Transverse colon (tissue), 4 donors: ENCODE data around the gene RBFA. TPM values are rescaled to one million over a fixed set of nuclear protein-coding genes. Genes with fewer than 3 reads are reported as not detected.
"Not testable (repeated sequence)": the region's sequence is repeated elsewhere in the genome, so short reads cannot be mapped to it uniquely, and the experiment has no call there.

Experiments
- DNase-seq: peaks from one replicate; pipeline ENCODE4 v3.0.0-alpha.2; 2019
- H3K27ac ChIP-seq, 4 donors: fragments of 200-600 bp; sonication (generic); 2 replicates each; pipeline ENCODE4 v1.5.1; 2016 to 2018; ENCODE audit warnings: inconsistent platforms in 4 of 4
- H3K27me3 ChIP-seq: fragments of 200-600 bp; sonication (generic); 2 replicates; pipeline ENCODE4 v1.5.1; 2017; ENCODE audit warnings: inconsistent platforms
- H3K36me3 ChIP-seq, 4 donors: fragments of 200-600 bp; sonication (generic); 2 replicates each; pipeline ENCODE4 v1.5.1; 2017 to 2019; ENCODE audit warnings: inconsistent platforms in 4 of 4
- H3K4me1 ChIP-seq, 4 donors: fragments of 200-600 bp; sonication (generic); 2 replicates each; pipeline ENCODE4 v1.5.1; 2017 to 2020; ENCODE audit warnings: inconsistent platforms in 4 of 4
- H3K4me3 ChIP-seq, 4 donors: fragments of 200-600 bp; sonication (generic); 1 replicate in 1 of 4; 2 replicates in 3 of 4; pipeline versions ENCODE4 v1.5.1 to v1.6.1; 2017 to 2019; ENCODE audit warnings: inconsistent platforms in 4 of 4
- H3K9me3 ChIP-seq, 2 donors: fragments of 200-600 bp; sonication (generic); 2 replicates each; pipeline ENCODE4 v1.5.1; 2017 to 2019; ENCODE audit warnings: inconsistent platforms in 2 of 2
- CTCF ChIP-seq, 5 experiments: fragments of 200-600 bp in 3 of 5; fragments of 450-650 bp in 2 of 5; sonication (generic) in 3 of 5; IDR thresholded peaks; 1 replicate in 2 of 5; 2 replicates in 3 of 5; pipeline ENCODE4 v1.5.1; 2016 to 2017; ENCODE audit warnings: antibody characterized with exemption in 5 of 5, inconsistent platforms in 3 of 5, mild to moderate bottlenecking in 2 of 5, moderate library complexity in 1 of 5
- EP300 ChIP-seq: sonication (generic); formaldehyde crosslinking; IDR thresholded peaks from one replicate; pipeline ENCODE4 v1.6.1; 2017; ENCODE audit warnings: antibody characterized with exemption, low read depth
- POLR2A ChIP-seq: fragments of 450-650 bp; IDR thresholded peaks from one replicate; pipeline ENCODE4 v1.6.1; 2016; ENCODE audit warnings: antibody characterized with exemption, mild to moderate bottlenecking, moderate library complexity
- POLR2AphosphoS5 ChIP-seq, 3 donors: sonication (generic); formaldehyde crosslinking; IDR thresholded peaks; one replicate each; pipeline ENCODE4 v1.6.1; 2016; ENCODE audit warnings: antibody characterized with exemption in 3 of 3
- WGBS, 2 donors: methylation state at CpG; one replicate each; pipeline ENCODE4 v1.1.5; 2018; ENCODE audit warnings: low coverage in 1 of 2; 5-methylcytosine and 5-hydroxymethylcytosine counted together
- in situ Hi-C, 4 donors: fragments of 200-750 bp; cut with MboI; loops; one replicate each; pipeline versions ENCODE4 v1.15.0 to v1.15.1; 2017; ENCODE audit warnings: low sequenced_read_pairs in 3 of 4, low pct_ligation_motif_present in 1 of 4, low pct_unique_long_range_greater_than_20kb in 1 of 4
- intact Hi-C: fragments of 100-400 bp; cut with DNase I; formaldehyde crosslinking; loops from one replicate; pipeline ENCODE4 v1.15.1; 2023; ENCODE audit warnings: low total_unique reads
- total RNA-seq, 4 donors: library from RNA; depleted of rRNA; stranded (reverse); fragments of >200 nt; gene quantifications; one replicate each; pipeline ENCODE4 v1.1.0, GENCODE V29; 2016

RBFA gene
- total RNA-seq, 4 donors from 2014 or later, result 5.6 to 35.1 (median 25.8) TPM

DNA sequence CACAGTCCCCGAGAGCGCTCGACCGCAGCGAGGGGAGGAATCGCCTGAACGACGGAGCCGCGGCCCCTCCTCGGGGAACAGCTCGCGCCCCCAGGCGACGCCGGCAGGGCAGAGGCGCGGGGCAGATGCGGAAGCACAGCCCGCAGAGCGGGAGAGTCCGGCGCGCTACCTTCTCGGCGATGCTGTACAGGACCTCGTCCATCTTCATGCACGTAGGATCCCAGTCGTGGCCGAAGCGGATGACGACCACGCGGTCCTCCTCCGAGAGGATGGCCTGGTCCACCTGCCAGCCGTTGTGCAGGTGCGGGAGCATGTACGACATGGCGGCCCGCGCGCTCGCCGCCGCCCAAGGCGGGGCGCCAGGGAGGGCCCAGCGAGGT is 46.2 kb upstream of the RBFA start:
- H3K4me1 ChIP-seq, result peaks cover 4 to 33% (median 23%) of the 10 kb centered on the region in 4 donors
- 1% methylated on average over 30 of the region's 48 CpGs; no CpG with 5 or more reads in 1 of the 2 donors for WGBS, 2 donors
- peak overlapping the region; percentile 92 to 96 (median 94) for H3K27ac ChIP-seq
- intact Hi-C loops (loop anchor here (5.0 kb wide), 2 partner anchors 36 to 226 kb away; partner anchors contain the start of gene SLC66A2), in situ Hi-C loops (no loop called here)
- TF ChIP-seq POLR2A (no peak), EP300 (no peak), CTCF (IDR thresholded peaks at IDR 0.05) (peak in 3 of 5 experiments; percentile 26 to 41 (median 31))
- no peaks in the 10 kb centered on the region for H3K27me3 ChIP-seq
- peak; percentile 66 for DNase-seq
- no peaks in the 10 kb centered on the region for H3K9me3 ChIP-seq
- H3K36me3 ChIP-seq, result no peaks in the 10 kb centered on the region
- peak overlapping the region; percentile 57 to 91 (median 78) for H3K4me3 ChIP-seq

DNA sequence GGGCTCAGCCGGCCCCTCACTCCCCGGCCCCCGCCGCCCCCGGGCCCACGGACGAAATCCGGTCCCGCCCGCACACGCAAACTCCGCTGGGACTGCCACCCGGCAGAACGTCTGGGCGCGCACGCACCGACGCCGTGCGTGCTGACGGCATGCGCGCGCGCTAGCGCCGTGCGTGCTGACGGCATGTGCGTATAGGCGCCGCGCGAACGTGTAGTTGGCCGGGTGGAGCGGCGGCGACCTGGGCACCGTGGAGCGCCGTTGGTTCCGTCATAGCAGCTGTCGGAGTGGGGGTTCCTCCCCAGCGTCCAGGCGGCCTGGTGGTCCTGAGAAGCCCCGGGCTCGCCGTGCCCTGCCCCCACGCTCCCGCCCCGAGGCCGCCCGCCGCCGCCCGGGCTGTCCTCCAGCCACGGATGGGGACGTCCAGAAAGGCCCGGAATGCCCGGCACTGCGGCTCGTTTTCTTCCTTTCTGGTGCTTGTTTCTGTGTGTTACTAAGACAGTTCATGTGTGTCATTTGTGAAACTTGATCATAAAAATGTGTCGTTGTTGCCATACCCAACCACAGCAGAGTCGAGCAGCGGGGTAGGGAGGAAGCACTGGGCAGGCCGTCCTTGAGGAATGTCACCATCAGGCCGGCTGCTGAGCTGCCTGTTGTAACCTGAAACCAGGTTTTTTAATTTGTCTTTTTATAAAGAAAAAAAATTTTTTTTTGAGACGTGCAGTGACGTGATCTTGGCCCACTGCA is 45.6 kb upstream of the RBFA start, which contains the start of gene TXNL4A:
TXNL4A (minus strand) TSS at position 113 of the 744 bp plus-strand sequence. CDS start 171 bp downstream, outside the sequence.
- no peaks in the 10 kb centered on the region for H3K9me3 ChIP-seq
- no peaks in the 10 kb centered on the region for H3K36me3 ChIP-seq
- TF ChIP-seq POLR2AphosphoS5 (IDR thresholded peaks at IDR 0.05) (peak; percentile 90 to 96 (median 95)), POLR2A (peak; percentile 80), EP300 (no peak), CTCF (IDR thresholded peaks at IDR 0.05) (peak in 1 of 5 experiments; percentile 13)
- intact Hi-C loops, result loop anchor here (5.0 kb wide), 2 partner anchors 36 to 226 kb away; partner anchors contain the start of gene SLC66A2
- 1 to 3% methylated on average over 7 to 62 of the region's 71 CpGs for WGBS, 2 donors
- peaks cover 4 to 28% (median 19%) of the 10 kb centered on the region in 4 donors for H3K4me1 ChIP-seq
- H3K27me3 ChIP-seq, result no peaks in the 10 kb centered on the region
- peak within 1 kb of the TSS; percentile 57 to 91 (median 78) for H3K4me3 ChIP-seq
- in situ Hi-C loops, result no loop called here
- peak within 1 kb of the TSS; percentile 92 to 96 (median 94) for H3K27ac ChIP-seq
- DNase-seq, result peak; percentile 88

DNA sequence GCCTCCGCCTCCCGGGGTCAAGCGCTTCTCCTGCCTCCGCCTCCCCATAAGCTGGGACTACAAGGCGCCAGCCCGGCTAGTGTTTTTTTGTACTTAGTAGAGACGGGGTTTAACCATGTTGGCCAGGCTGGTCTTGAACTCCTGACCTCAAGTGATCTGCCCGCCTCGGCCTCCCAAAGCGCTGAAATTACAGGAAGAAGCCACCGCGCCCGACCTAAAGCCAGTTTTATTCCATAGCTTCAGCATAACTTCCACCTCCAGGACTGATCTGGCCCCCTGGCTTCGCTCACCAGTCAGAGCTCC is 45.1 kb upstream of the RBFA start:
- 68 to 100% methylated on average over 1 to 14 of the region's 14 CpGs for whole genome bisulfite sequencing, 2 donors
- peaks cover 4 to 28% (median 19%) of the 10 kb centered on the region in 4 donors for H3K4me1 ChIP-seq
- DNase-seq, result peak; percentile 11
- intact Hi-C loops (loop anchor here (5.0 kb wide), 2 partner anchors 37 to 227 kb away; partner anchors contain the start of gene SLC66A2), in situ Hi-C loops (no loop called here)
- no peaks in the 10 kb centered on the region for H3K36me3 ChIP-seq
- no peaks in the 10 kb centered on the region for H3K27me3 ChIP-seq
- no peaks in the 10 kb centered on the region for H3K9me3 ChIP-seq
- H3K27ac ChIP-seq, result peak overlapping the region; percentile 92 to 96 (median 94)
- TF ChIP-seq CTCF (IDR thresholded peaks at IDR 0.05) (no peak), EP300 (no peak)
- H3K4me3 ChIP-seq, result peak overlapping the region; percentile 57 to 91 (median 78)

GRCh38 chr18:79991494-79991893 is 42.7 kb upstream of the RBFA start:
- TF ChIP-seq POLR2AphosphoS5 (IDR thresholded peaks at IDR 0.05), result no peak
- TF ChIP-seq CTCF (IDR thresholded peaks at IDR 0.05), result no peak
- TF ChIP-seq POLR2A, result no peak
- TF ChIP-seq EP300, result no peak
- intact Hi-C loops (no loop called here), in situ Hi-C loops (no loop called here)
- no peak for DNase-seq
- H3K4me3 ChIP-seq, result no peak overlapping the region
- no peaks in the 10 kb centered on the region for H3K9me3 ChIP-seq
- no peak overlapping the region for H3K27ac ChIP-seq
- 82 to 89% methylated on average over 2 of the region's 2 CpGs for WGBS, 2 donors
- no peaks in the 10 kb centered on the region for H3K36me3 ChIP-seq
- H3K27me3 ChIP-seq, result no peaks in the 10 kb centered on the region
- peaks cover 4 to 20% (median 15%) of the 10 kb centered on the region in 4 donors for H3K4me1 ChIP-seq

- 90 to 93% methylated on average over 2 of the region's 2 CpGs for WGBS, 2 donors
- DNase-seq, in situ Hi-C loops, H3K4me1 ChIP-seq, H3K27ac ChIP-seq, H3K27me3 ChIP-seq, H3K9me3 ChIP-seq, intact Hi-C loops, H3K36me3 ChIP-seq, H3K4me3 ChIP-seq: not testable (repeated sequence)
Measured at GRCh38 chr18:79999701-80000100, 34.5 kb upstream of the RBFA start.
